HepG2 (cell line): Measurements from ENCODE around the gene SEC11A. TPM values are rescaled to one million over a fixed set of nuclear protein-coding genes. Genes with fewer than 3 reads are reported as not detected.

Source experiments
- ATRX ChIP-seq: sonication (generic); formaldehyde crosslinking; IDR thresholded peaks from 2 replicates; pipeline ENCODE4 v1.4.0; 2020; ENCODE audit warnings: missing genetic modification reagents, borderline replicate concordance
- HDAC6 ChIP-seq: fragments of 200-600 bp; sonication (generic); IDR thresholded peaks from 2 replicates; pipeline ENCODE4 v1.7.0; 2017; ENCODE audit warnings: mild to moderate bottlenecking, antibody characterized with exemption, low read length, low read depth
- HNF4G ChIP-seq, 2 experiments: sonication (generic) in 1 of 2; formaldehyde crosslinking in 1 of 2; IDR thresholded peaks; 2 replicates each; pipeline versions ENCODE4 v1.4.0 to v1.6.1; 2011 to 2020; ENCODE audit warnings: borderline replicate concordance in 2 of 2, low read depth in 2 of 2, mild to moderate bottlenecking in 2 of 2, low read length in 1 of 2, missing genetic modification reagents in 1 of 2, moderate library complexity in 1 of 2
- HOXA3 ChIP-seq: sonication (generic); formaldehyde crosslinking; IDR thresholded peaks from 2 replicates; pipeline ENCODE4 v1.5.0; 2020; ENCODE audit warnings: missing genetic modification reagents
- RBAK ChIP-seq: sonication (generic); formaldehyde crosslinking; IDR thresholded peaks from 2 replicates; pipeline ENCODE4 v1.5.1; 2020; ENCODE audit warnings: mild to moderate bottlenecking, missing genetic modification reagents
- RFX3 ChIP-seq: IDR thresholded peaks from 2 replicates; pipeline ENCODE4 v1.6.1; 2016; ENCODE audit warnings: missing biosample characterization, missing genetic modification reagents
- ZNF569 ChIP-seq: sonication (generic); formaldehyde crosslinking; IDR thresholded peaks from 2 replicates; pipeline ENCODE4 v1.5.0; 2020; ENCODE audit warnings: mild to moderate bottlenecking, missing genetic modification reagents, moderate library complexity, borderline replicate concordance
- ZNF660 ChIP-seq: sonication (generic); formaldehyde crosslinking; IDR thresholded peaks from 2 replicates; pipeline ENCODE4 v1.5.1; 2020; ENCODE audit warnings: mild to moderate bottlenecking, low read depth, missing genetic modification reagents, borderline replicate concordance
- ZNF674 ChIP-seq: sonication (generic); formaldehyde crosslinking; IDR thresholded peaks from 2 replicates; pipeline ENCODE4 v1.5.0; 2020; ENCODE audit warnings: low read depth, mild to moderate bottlenecking, missing genetic modification reagents
- polyA plus RNA-seq, 8 experiments: library from polyadenylated mRNA; depleted of rRNA in 3 of 8; stranded (reverse) in 7 of 8; unstranded in 1 of 8; fragments of >200 nt; fragmentation: Illumina TruSeq in 4 of 8; extraction: Trizol in 4 of 8; gene quantifications; 2 replicates each; pipeline versions ENCODE4 v1.2.1 to v1.2.3, GENCODE V29; 2011 to 2016; ENCODE audit warnings: low read depth in 4 of 8, missing spikeins in 1 of 8, mixed read lengths in 1 of 8; ENCODE audit not compliant: insufficient read depth in 1 of 8
- total RNA-seq, 5 experiments: library from RNA; depleted of rRNA; stranded (reverse); fragments of >200 nt; fragmentation: Illumina TruSeq; extraction: Trizol; gene quantifications; 2 replicates each; pipeline ENCODE4 v1.2.3, GENCODE V29; 2016; ENCODE audit warnings: low read depth in 1 of 5
- TF ChIP-seq, protein P1 (sequence below): sonication (generic); formaldehyde crosslinking; IDR thresholded peaks from 2 replicates; pipeline ENCODE4 v1.4.0; 2020; ENCODE audit warnings: missing genetic modification reagents
- TF ChIP-seq, protein P2 (sequence below): sonication (generic); formaldehyde crosslinking; IDR thresholded peaks from 2 replicates; pipeline ENCODE4 v1.5.0; 2020; ENCODE audit warnings: mild to moderate bottlenecking, missing genetic modification reagents
- TF ChIP-seq, protein P3 (sequence below): sonication (generic); formaldehyde crosslinking; conservative IDR thresholded peaks from 2 replicates; pipeline ENCODE4 v1.8.0; 2022; ENCODE audit warnings: mild to moderate bottlenecking, moderate library complexity, missing genetic modification reagents
- TF ChIP-seq, protein P4 (sequence below): sonication (generic); formaldehyde crosslinking; IDR thresholded peaks from 2 replicates; pipeline ENCODE4 v1.5.0; 2020; ENCODE audit warnings: missing genetic modification reagents, mild to moderate bottlenecking, borderline replicate concordance

The SEC11A gene
- total and polyA plus RNA-seq, 2 of the 13 experiments (the other 11 are each of a cell fraction or from before 2014, with no cell fraction given): 141 to 230 TPM

DNA sequence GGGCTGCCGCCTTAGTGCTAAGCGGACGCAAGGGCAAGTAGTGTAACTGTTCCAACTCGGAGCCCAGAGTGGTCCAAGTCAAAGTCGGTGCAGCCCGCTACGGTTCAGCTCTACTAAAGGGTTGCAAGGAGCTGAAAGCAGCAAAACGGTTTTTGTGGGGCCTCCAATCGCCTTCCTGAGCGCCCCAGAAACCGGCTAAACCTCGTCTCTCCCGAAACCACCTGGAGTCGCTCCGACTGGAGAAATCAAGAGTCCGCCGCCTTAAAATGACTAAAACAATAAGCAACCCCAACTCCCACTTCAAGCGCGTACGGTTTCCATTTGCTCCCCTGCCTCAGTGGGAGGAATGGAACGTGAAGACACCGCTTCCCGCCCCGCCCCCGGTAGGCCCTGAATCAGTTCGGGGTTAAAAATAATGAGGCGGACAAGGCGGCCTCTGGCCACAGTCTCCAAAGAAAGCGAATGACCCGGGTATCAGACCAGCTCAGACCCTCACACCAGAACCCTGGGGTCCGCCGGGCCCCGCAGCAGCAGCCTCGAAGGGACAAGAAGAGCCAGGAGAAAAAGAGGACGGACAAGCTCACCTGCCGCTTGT is 401 bp downstream of the SEC11A start (continued):
- TF ChIP-seq, protein P1, sequence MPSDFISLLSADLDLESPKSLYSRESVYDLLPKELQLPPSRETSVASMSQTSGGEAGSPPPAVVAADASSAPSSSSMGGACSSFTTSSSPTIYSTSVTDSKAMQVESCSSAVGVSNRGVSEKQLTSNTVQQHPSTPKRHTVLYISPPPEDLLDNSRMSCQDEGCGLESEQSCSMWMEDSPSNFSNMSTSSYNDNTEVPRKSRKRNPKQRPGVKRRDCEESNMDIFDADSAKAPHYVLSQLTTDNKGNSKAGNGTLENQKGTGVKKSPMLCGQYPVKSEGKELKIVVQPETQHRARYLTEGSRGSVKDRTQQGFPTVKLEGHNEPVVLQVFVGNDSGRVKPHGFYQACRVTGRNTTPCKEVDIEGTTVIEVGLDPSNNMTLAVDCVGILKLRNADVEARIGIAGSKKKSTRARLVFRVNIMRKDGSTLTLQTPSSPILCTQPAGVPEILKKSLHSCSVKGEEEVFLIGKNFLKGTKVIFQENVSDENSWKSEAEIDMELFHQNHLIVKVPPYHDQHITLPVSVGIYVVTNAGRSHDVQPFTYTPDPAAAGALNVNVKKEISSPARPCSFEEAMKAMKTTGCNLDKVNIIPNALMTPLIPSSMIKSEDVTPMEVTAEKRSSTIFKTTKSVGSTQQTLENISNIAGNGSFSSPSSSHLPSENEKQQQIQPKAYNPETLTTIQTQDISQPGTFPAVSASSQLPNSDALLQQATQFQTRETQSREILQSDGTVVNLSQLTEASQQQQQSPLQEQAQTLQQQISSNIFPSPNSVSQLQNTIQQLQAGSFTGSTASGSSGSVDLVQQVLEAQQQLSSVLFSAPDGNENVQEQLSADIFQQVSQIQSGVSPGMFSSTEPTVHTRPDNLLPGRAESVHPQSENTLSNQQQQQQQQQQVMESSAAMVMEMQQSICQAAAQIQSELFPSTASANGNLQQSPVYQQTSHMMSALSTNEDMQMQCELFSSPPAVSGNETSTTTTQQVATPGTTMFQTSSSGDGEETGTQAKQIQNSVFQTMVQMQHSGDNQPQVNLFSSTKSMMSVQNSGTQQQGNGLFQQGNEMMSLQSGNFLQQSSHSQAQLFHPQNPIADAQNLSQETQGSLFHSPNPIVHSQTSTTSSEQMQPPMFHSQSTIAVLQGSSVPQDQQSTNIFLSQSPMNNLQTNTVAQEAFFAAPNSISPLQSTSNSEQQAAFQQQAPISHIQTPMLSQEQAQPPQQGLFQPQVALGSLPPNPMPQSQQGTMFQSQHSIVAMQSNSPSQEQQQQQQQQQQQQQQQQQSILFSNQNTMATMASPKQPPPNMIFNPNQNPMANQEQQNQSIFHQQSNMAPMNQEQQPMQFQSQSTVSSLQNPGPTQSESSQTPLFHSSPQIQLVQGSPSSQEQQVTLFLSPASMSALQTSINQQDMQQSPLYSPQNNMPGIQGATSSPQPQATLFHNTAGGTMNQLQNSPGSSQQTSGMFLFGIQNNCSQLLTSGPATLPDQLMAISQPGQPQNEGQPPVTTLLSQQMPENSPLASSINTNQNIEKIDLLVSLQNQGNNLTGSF (CRISPR knock-in tag): no peak
- TF ChIP-seq ZNF674 (CRISPR knock-in tag) (no peak), RFX3 (CRISPR knock-in tag) (no peak), ATRX (no peak), HNF4G (IDR thresholded peaks at IDR 0.05; ENCODE audit: borderline replicate concordance, low read depth, low read length) (no peak), HNF4G (CRISPR knock-in tag; IDR thresholded peaks at IDR 0.05; ENCODE audit: borderline replicate concordance, low read depth) (no peak), ZNF569 (0 out of 2 replicates have a peak, but pooled peaks have one; percentile 18), ZNF660 (no peak), HDAC6 (no peak), RBAK (no peak), HOXA3 (CRISPR knock-in tag) (no peak)
- TF ChIP-seq, protein P2, sequence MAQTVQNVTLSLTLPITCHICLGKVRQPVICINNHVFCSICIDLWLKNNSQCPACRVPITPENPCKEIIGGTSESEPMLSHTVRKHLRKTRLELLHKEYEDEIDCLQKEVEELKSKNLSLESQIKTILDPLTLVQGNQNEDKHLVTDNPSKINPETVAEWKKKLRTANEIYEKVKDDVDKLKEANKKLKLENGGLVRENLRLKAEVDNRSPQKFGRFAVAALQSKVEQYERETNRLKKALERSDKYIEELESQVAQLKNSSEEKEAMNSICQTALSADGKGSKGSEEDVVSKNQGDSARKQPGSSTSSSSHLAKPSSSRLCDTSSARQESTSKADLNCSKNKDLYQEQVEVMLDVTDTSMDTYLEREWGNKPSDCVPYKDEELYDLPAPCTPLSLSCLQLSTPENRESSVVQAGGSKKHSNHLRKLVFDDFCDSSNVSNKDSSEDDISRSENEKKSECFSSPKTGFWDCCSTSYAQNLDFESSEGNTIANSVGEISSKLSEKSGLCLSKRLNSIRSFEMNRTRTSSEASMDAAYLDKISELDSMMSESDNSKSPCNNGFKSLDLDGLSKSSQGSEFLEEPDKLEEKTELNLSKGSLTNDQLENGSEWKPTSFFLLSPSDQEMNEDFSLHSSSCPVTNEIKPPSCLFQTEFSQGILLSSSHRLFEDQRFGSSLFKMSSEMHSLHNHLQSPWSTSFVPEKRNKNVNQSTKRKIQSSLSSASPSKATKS (CRISPR knock-in tag): peak; percentile 80; the same call in 1 of the 2 replicates
- TF ChIP-seq, protein P3, sequence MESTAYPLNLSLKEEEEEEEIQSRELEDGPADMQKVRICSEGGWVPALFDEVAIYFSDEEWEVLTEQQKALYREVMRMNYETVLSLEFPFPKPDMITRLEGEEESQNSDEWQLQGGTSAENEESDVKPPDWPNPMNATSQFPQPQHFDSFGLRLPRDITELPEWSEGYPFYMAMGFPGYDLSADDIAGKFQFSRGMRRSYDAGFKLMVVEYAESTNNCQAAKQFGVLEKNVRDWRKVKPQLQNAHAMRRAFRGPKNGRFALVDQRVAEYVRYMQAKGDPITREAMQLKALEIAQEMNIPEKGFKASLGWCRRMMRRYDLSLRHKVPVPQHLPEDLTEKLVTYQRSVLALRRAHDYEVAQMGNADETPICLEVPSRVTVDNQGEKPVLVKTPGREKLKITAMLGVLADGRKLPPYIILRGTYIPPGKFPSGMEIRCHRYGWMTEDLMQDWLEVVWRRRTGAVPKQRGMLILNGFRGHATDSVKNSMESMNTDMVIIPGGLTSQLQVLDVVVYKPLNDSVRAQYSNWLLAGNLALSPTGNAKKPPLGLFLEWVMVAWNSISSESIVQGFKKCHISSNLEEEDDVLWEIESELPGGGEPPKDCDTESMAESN (CRISPR knock-in tag): no peak
- TF ChIP-seq, protein P4, sequence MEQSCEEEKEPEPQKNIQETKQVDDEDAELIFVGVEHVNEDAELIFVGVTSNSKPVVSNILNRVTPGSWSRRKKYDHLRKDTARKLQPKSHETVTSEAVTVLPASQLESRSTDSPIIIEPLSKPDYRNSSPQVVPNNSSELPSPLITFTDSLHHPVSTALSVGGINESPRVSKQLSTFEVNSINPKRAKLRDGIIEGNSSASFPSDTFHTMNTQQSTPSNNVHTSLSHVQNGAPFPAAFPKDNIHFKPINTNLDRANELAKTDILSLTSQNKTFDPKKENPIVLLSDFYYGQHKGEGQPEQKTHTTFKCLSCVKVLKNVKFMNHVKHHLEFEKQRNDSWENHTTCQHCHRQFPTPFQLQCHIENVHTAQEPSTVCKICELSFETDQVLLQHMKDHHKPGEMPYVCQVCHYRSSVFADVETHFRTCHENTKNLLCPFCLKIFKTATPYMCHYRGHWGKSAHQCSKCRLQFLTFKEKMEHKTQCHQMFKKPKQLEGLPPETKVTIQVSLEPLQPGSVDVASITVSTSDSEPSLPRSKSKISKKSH (CRISPR knock-in tag): 0 out of 2 replicates have a peak, but pooled peaks have one; percentile 3
